Measurements from ENCODE around the gene WDR41. TPM values are rescaled to one million over a fixed set of nuclear protein-coding genes. Genes with fewer than 3 reads are reported as not detected.
"Not testable (repeated sequence)": the region's sequence is repeated elsewhere in the genome, so short reads cannot be mapped to it uniquely, and the experiment has no call there.

Gene WDR41, protein sequence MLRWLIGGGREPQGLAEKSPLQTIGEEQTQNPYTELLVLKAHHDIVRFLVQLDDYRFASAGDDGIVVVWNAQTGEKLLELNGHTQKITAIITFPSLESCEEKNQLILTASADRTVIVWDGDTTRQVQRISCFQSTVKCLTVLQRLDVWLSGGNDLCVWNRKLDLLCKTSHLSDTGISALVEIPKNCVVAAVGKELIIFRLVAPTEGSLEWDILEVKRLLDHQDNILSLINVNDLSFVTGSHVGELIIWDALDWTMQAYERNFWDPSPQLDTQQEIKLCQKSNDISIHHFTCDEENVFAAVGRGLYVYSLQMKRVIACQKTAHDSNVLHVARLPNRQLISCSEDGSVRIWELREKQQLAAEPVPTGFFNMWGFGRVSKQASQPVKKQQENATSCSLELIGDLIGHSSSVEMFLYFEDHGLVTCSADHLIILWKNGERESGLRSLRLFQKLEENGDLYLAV
- 10 to 100 TPM; 50.5 to 61.1 (median 60.1) TPM for polyA plus RNA-seq (ENCODE audit: insufficient read length in 4 of 4)

GRCh38 chr5:77491783-77492652 lies at the start of gene WDR41:
Gene WDR41, minus strand, starts transcription at chr5:77492316. Its CDS starts 96 bp downstream, at chr5:77492220.
- peak; percentile 89 to 93 (median 90) for DNase-seq (ENCODE audit: low read depth in 4 of 4, low spot score in 3 of 4)

DNA sequence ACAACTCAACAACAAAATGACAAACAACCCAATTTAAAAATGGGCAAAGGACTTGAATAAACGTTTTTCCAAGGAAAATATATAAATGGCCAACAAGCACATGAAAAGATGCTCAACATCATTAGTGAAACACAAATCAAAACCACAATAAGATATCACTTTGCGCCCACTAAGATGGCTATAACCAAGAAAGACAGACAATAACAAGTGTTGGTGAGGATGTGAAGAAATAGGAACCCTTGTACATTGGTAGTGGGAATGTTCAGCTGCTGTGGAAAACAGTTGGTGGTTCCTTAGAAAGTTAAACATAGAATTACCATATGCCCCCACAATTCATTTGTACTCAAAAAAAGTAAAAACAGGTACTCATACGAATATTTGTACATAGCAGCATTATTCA lies 39.2 kb upstream of the WDR41 start:
- no peak for DNase-seq (ENCODE audit: low read depth in 4 of 4, low spot score in 3 of 4)

GRCh38 chr5:77518304-77518703 lies 26.2 kb upstream of the WDR41 start:
- DNase-seq (ENCODE audit: low read depth in 4 of 4, low spot score in 3 of 4) = no peak

DNA sequence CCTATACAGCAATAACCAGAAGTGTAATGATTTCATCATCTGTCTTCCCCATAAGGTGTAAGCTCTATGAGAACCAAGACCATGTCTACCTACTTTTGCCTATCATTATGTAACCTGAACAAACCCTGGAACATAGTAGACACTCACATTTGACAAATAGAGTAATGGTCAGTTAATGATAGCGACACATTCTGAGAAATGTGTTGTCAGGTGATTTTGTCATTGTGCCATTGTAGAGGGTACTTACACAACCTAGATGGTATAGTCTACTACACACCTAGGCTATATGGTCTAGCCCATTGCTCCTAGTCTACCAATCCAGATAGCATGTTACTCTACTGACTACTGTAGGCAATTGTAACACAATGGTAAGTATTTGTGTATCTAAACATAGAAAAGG lies 22.3 kb upstream of the WDR41 start:
- no peak for DNase-seq (ENCODE audit: low read depth in 4 of 4, low spot score in 3 of 4)

DNA sequence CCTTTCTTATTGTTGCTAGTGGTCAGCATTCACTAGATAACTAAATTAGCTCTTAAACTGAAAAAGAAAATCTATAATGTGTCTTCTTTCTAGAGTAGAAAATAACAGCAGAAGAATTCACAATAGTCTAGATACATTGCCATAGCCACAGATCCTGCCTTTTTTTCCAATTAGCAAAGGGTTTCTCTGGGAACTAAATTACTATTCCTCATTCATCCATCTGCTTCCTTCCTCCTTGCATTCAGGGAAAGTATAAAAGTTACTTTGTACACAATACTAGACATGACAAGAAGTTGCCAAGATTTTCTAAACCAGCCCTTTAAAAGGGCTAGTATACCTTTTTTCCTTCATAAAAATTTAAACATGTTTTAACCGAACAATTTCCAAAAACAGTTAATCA lies 21.2 kb upstream of the WDR41 start:
- no peak for DNase-seq (ENCODE audit: low read depth in 4 of 4, low spot score in 3 of 4)

DNA sequence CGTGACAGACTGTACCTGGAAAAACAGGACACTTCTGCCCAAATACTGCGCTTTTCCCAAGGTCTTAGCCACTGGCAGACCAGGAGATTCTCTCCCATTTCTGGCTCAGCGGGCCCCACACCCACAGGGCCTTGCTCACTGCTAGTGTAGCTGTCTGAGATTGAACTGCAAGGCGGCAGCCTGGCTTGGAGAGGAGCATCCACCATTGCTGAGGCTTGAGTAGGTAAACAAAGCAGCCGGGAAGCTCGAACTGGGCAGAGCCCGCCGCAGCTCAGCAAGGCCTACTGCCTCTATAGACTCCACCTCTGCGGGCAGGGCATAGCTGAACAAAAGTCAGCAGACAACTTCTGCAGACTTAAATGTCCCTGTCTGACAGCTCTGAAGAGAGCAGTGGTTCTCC lies 9.0 kb upstream of the WDR41 start:
- DNase-seq (ENCODE audit: low read depth in 4 of 4, low spot score in 3 of 4) = not testable (repeated sequence)

GRCh38 chr5:77499973-77500372 lies 7.9 kb upstream of the WDR41 start:
- no peak for DNase-seq (ENCODE audit: low read depth in 4 of 4, low spot score in 3 of 4)

DNA sequence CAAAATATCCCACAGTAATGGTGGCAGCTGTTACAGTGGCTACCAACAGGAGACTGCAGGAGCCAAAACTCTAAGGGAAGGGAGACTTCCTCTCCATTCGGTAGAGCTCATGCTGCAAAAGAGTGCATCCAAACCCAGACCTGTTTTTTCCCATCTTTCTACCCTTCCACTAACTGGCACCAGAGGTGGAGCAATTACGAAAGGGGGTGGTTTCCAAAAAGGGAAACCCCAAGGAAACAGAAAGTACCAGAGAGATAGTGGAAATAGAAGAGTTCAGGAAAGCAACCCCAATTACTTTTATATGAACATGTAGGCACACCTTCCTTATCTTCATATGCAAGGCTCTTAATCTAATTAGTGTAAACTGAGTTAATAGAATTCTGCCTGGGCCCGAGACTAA lies 7.3 kb upstream of the WDR41 start:
- no peak for DNase-seq (ENCODE audit: low read depth in 4 of 4, low spot score in 3 of 4)

GRCh38 chr5:77498952-77499351 lies 6.8 kb upstream of the WDR41 start:
- DNase-seq (ENCODE audit: low read depth in 4 of 4, low spot score in 3 of 4) = no peak

- DNase-seq (ENCODE audit: low read depth in 4 of 4, low spot score in 3 of 4) = no peak
Measured at GRCh38 chr5:77494935-77495334, 2.8 kb upstream of the WDR41 start.

- no peak for DNase-seq (ENCODE audit: low read depth in 4 of 4, low spot score in 3 of 4)
Measured at GRCh38 chr5:77492653-77493000, 511 bp upstream of the WDR41 start.

DNA sequence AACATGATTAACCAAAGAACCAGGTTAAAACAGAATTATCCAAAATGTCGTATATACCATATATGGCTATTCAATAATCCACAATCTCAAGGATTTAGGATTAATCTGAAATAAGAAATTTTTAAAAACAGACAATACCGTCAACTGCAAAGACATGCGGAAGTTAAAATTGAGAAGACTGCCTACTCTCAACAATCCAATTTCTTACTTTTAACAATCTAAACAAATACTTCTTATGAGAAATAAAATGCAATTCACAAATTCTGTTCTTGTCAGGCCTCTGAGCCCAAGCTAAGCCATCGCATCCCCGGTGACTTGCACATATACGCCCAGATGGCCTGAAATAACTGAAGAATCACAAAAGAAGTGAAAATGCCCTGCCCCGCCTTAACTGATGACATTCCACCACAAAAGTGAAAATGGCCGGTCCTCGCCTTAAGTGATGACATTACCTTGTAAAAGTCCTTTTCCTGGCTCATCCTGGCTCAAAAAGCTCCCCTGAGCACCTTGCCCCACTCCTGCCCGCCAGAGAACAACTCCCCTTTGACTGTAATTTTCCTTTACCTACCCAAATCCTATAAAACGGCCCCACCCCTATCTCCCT lies 1.3 kb downstream of the WDR41 start:
- DNase-seq (ENCODE audit: low read depth in 4 of 4, low spot score in 3 of 4) = not testable (repeated sequence)

- no peak for DNase-seq (ENCODE audit: low read depth in 4 of 4, low spot score in 3 of 4)
Measured at GRCh38 chr5:77486344-77486962, 5.7 kb downstream of the WDR41 start.

GRCh38 chr5:77483682-77484081 lies 8.4 kb downstream of the WDR41 start:
- no peak for DNase-seq (ENCODE audit: low read depth in 4 of 4, low spot score in 3 of 4)

DNA sequence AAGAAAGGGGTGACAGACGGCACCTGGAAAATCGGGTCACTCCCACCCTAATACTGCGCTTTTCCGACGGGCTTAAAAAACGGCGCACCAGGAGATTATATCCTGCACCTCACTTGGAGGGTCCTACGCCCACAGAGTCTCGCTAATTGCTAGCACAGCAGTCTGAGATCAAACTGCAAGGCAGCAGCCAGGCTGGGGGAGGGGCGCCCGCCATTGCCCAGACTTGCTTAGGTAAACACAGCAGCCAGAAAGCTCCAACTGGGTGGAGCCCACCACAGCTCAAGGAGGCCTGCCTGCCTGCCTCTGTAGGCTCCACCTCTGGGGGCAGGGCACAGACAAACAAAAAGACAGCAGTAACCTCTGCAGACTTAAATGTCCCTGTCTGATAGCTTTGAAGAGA lies 17.1 kb downstream of the WDR41 start:
- DNase-seq (ENCODE audit: low read depth in 4 of 4, low spot score in 3 of 4) = not testable (repeated sequence)

- DNase-seq (ENCODE audit: low read depth in 4 of 4, low spot score in 3 of 4) = not testable (repeated sequence)
Measured at GRCh38 chr5:77468875-77469274, 23.2 kb downstream of the WDR41 start.

DNA sequence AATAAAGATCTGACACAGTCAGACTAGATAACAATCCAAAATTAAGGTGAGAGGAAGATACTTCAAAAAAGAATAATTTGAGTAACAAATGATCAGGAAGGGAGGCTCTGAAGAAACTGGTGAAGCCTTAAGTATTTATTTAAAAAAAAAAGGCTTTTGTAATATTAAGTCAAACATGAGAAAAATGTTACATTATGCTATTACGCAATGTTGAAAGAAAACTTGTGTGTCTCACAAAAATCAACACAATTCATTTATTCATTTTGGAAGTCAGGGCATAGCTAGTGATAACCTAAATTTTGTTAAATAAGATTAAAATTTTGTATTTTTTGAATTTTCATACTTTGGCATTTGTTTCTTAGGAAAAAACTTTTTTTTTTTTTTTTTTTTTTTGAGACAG lies 28.2 kb downstream of the WDR41 start:
- no peak for DNase-seq (ENCODE audit: low read depth in 4 of 4, low spot score in 3 of 4)

GRCh38 chr5:77461287-77461686 lies 30.8 kb downstream of the WDR41 start:
- DNase-seq (ENCODE audit: low read depth in 4 of 4, low spot score in 3 of 4) = no peak

DNA sequence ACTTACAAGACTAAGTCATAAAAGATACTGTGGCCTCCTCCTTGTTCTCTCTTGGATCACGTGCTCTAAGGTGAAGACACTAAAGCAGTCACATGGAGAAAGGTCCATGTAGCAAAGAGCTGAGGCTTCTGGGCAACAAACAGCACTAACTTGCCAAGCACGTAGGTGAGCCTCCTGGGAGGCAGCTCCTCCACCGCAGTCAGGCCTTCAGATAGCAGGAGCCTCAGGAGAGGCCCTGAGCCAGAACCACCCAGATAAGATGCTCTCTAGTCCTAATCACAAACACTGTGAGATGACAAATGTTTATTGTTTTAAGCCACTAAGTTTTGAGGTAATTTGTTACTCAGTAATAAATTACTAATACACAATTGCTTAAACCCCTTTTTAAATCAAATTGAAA lies 38.0 kb downstream of the WDR41 start:
- no peak for DNase-seq (ENCODE audit: low read depth in 4 of 4, low spot score in 3 of 4)

DNA sequence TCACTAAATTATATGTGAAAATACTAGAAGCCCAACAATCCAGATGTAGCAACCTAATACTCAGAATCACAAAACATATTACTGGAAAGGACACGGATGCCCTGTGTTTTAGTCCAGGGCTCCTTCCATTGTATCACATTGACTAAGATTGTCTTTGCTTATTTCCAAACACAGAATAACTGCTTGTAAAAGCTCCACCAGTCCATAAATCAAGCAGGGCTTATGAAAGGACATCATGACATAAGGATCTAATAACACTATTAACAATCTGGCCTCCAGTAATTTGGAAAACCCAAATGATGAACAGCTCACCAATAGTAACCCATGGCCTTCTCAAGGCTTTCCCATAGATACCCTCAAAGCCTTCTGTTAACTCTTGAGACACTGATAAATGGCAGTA lies 39.8 kb downstream of the WDR41 start:
- no peak for DNase-seq (ENCODE audit: low read depth in 4 of 4, low spot score in 3 of 4)

GRCh38 chr5:77449981-77450380 lies 42.1 kb downstream of the WDR41 start:
- DNase-seq (ENCODE audit: low read depth in 4 of 4, low spot score in 3 of 4) = no peak

All from right renal pelvis (tissue), 4 donors.